ENCODE results near the gene STXBP2. TPM values are rescaled to one million over a fixed set of nuclear protein-coding genes. Genes with fewer than 3 reads are reported as not detected.

Gene STXBP2
- total and polyA plus RNA-seq, 9 of the 15 experiments (the other 6 are each of a cell fraction or from before 2014, with no cell fraction given), result 2.5 to 163 (median 71.3) TPM

DNA sequence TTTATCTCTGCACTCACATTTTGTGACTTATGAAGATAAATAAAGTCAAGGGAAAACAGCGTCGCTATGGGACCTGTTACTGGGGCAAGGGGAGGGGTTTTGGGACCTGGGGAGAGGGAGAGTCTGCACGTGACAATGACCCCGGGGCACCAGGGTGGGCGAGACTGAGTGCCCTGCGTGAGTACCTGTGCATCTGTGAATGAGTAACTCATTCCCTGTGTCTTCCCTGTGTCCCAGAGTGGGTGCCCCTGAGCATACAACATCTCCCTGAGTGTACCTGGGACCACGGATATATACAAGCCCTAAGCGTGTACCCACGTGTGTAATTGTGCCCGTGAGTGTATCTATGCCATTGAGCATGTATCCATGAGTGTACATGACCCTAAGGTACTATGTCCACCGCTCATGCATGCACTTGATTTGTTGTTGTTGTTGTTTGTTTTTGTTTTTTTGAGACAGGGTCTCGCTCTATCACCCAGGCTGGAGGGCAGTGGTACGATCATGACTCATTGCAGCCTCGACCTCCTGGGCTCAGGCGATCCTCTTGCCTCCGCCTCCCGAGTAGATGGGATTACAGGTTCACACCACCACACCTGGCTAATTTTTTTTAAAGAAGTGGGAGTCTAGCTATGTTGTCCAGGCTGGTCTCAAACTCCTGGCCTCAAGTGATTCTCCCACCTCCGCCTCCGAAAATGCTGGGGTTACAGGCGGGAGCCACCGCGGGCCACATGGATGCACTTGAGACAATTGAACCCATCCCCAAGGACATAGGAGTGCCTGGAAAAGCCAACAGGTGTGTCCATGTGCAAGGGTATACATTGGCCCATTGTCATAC is 43.1 kb downstream of the STXBP2 start:
- CTCF ChIA-PET (ENCODE audit: low intra/inter-chr PET ratio), result interaction anchor here (0.5 to 2.6 kb wide), 3 partner anchors 28 to 338 kb away, joined by 3 to 28 read pairs (median 6); no protein-coding TSS in a partner anchor
- no peak overlapping the region for H3K27ac ChIP-seq (ENCODE audit: extremely low read depth, low read depth, low read length)
- H2AFZ ChIP-seq (ENCODE audit: low read depth, low read length), result peak overlapping the region; percentile 87
- POLR2A ChIA-PET, result interaction anchor here (1.1 kb wide), 1 partner anchor 13 kb away, joined by 3 read pairs; no protein-coding TSS in a partner anchor
- H4K20me1 ChIP-seq (replicated peaks; ENCODE audit: control insufficient read depth, insufficient read depth, low read length), result no peaks in the 10 kb centered on the region
- H3K9ac ChIP-seq (ENCODE audit: insufficient read depth in 1 of 2, low read depth in 2 of 2, low read length in 2 of 2), result peak overlapping the region in 1 of 2 experiments; percentile 95; a peak in 2 of 4 replicates
- H3K4me1 ChIP-seq (replicated peaks in 1 of 2; ENCODE audit: control insufficient read depth in 2 of 2, insufficient read depth in 2 of 2, low read length in 2 of 2), result peaks cover 10 to 26% of the 10 kb centered on the region in 2 experiments; a peak in 4 of 5 replicates
- no TSS peak for BruUV-seq (replicated peaks)
- DNase-seq (ENCODE audit: extremely low read depth in 1 of 4, low spot score in 3 of 4), result no peak
- WGBS (ENCODE audit: insufficient coverage, low coverage, missing lambda C conversion rate), result 16% methylated on average over 22 of the region's 22 CpGs
- H3K79me2 ChIP-seq (ENCODE audit: control insufficient read depth, insufficient read depth, low read length), result peaks cover 15% of the 10 kb centered on the region; the same call in 2 of the 3 replicates
- in situ Hi-C loops (cut with MboI) (loop anchor here (5.0 to 10.0 kb wide), 3 partner anchors 93 to 325 kb away; no protein-coding TSS in a partner anchor), intact Hi-C loops (cut with micrococcal nuclease) (loop anchor here (2.0 to 10.0 kb wide), 4 partner anchors 27 to 325 kb away; no protein-coding TSS in a partner anchor)
- TF ChIP-seq, protein P1, sequence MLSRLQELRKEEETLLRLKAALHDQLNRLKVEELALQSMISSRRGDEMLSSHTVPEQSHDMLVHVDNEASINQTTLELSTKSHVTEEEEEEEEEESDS (CRISPR knock-in tag; IDR thresholded peaks at IDR 0.05), result no peak
- no peak for TF ChIP-seq NR2F6 (CRISPR knock-in tag; IDR thresholded peaks at IDR 0.05)
- no peak for TF ChIP-seq TOE1 (IDR thresholded peaks at IDR 0.05; ENCODE audit: borderline replicate concordance)
- no peak for TF ChIP-seq TOE1 (CRISPR knock-in tag; IDR thresholded peaks at IDR 0.05; ENCODE audit: borderline replicate concordance, low read depth)
- TF ChIP-seq ZNF121 (CRISPR knock-in tag; conservative IDR thresholded peaks at IDR 0.05), result 0 out of 2 replicates have a peak, but pooled peaks have one; percentile 4
- no peak for TF ChIP-seq EGR1 (conservative IDR thresholded peaks at IDR 0.05)
- TF ChIP-seq FOXK1 (CRISPR knock-in tag; IDR thresholded peaks at IDR 0.05; ENCODE audit: borderline replicate concordance), result no peak
- 0 out of 2 replicates have a peak, but pooled peaks have one; percentile 12 for TF ChIP-seq EP400 (IDR thresholded peaks at IDR 0.05)
- no peak for TF ChIP-seq GATA2 (CRISPR knock-in tag; IDR thresholded peaks at IDR 0.05)
- TF ChIP-seq, protein P2, sequence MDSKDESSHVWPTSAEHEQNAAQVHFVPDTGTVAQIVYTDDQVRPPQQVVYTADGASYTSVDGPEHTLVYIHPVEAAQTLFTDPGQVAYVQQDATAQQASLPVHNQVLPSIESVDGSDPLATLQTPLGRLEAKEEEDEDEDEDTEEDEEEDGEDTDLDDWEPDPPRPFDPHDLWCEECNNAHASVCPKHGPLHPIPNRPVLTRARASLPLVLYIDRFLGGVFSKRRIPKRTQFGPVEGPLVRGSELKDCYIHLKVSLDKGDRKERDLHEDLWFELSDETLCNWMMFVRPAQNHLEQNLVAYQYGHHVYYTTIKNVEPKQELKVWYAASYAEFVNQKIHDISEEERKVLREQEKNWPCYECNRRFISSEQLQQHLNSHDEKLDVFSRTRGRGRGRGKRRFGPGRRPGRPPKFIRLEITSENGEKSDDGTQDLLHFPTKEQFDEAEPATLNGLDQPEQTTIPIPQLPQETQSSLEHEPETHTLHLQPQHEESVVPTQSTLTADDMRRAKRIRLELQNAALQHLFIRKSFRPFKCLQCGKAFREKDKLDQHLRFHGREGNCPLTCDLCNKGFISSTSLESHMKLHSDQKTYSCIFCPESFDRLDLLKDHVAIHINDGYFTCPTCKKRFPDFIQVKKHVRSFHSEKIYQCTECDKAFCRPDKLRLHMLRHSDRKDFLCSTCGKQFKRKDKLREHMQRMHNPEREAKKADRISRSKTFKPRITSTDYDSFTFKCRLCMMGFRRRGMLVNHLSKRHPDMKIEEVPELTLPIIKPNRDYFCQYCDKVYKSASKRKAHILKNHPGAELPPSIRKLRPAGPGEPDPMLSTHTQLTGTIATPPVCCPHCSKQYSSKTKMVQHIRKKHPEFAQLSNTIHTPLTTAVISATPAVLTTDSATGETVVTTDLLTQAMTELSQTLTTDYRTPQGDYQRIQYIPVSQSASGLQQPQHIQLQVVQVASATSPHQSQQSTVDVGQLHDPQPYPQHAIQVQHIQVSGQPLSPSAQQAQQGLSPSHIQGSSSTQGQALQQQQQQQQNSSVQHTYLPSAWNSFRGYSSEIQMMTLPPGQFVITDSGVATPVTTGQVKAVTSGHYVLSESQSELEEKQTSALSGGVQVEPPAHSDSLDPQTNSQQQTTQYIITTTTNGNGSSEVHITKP (IDR thresholded peaks at IDR 0.05; ENCODE audit: partially characterized antibody), result no peak
- TF ChIP-seq ILF3 (IDR thresholded peaks at IDR 0.05; ENCODE audit: borderline replicate concordance), result no peak
- no peaks in the 10 kb centered on the region for H3K9me3 ChIP-seq (replicated peaks; ENCODE audit: control insufficient read depth, insufficient read depth, low read depth, low read length)
- peak overlapping the region; percentile 87 for H3K4me2 ChIP-seq (ENCODE audit: insufficient read depth, low read length)
- no peak; the same call in 2 of the 3 replicates for ATAC-seq
- 0 out of 5 replicates have a peak, but pooled peaks cover 0 to 8% of the 10 kb centered on the region in 2 experiments for H3K27me3 ChIP-seq (ENCODE audit: control insufficient read depth in 2 of 2, insufficient read depth in 2 of 2, low read length in 2 of 2)
- FAIRE-seq, result no peak
- H3K4me3 ChIP-seq, result peak overlapping the region; percentile 95
- H3K9me1 ChIP-seq (ENCODE audit: control insufficient read depth, insufficient read depth, low read length), result peaks cover 3% of the 10 kb centered on the region
- peaks cover 10% of the 10 kb centered on the region; the same call in 2 of the 3 replicates for H3K36me3 ChIP-seq (ENCODE audit: control insufficient read depth, insufficient read depth, low read length)
